Spinal cord (tissue), 10 donors: ENCODE results near the gene WWOX. TPM values are rescaled to one million over a fixed set of nuclear protein-coding genes. Genes with fewer than 3 reads are reported as not detected.
"Not testable (repeated sequence)": the region's sequence is repeated elsewhere in the genome, so short reads cannot be mapped to it uniquely, and the experiment has no call there.

ENCODE experiments used
- DNase-seq, 6 donors: peaks; one replicate each; pipeline versions ENCODE4 v3.0.0 to v3.0.0-alpha.2; 2013 to 2015; ENCODE audit warnings: low spot score in 6 of 6, low read depth in 4 of 6
- H3K27ac ChIP-seq: one replicate; pipeline ENCODE4 v1.5.1; 2013; ENCODE audit warnings: low read depth, low read length, control low read depth
- H3K27me3 ChIP-seq: one replicate; pipeline ENCODE4 v1.6.1; 2013; ENCODE audit warnings: low read length; ENCODE audit not compliant: control insufficient read depth, insufficient read depth
- H3K36me3 ChIP-seq: one replicate; pipeline ENCODE4 v1.6.1; 2013; ENCODE audit warnings: low read length; ENCODE audit not compliant: control insufficient read depth, insufficient read depth
- H3K4me1 ChIP-seq: one replicate; pipeline ENCODE4 v1.6.1; 2013; ENCODE audit warnings: low read length; ENCODE audit not compliant: control insufficient read depth, insufficient read depth
- H3K4me3 ChIP-seq: one replicate; pipeline ENCODE4 v1.5.1; 2013; ENCODE audit warnings: low read depth, low read length, control low read depth
- H3K9me3 ChIP-seq: one replicate; pipeline ENCODE4 v1.6.1; 2013; ENCODE audit warnings: low read length; ENCODE audit not compliant: control insufficient read depth, insufficient read depth
- WGBS: methylation state at CpG from one replicate; pipeline ENCODE4 v1.1.5; 2013; ENCODE audit warnings: missing lambda C conversion rate; ENCODE audit not compliant: insufficient coverage; 5-methylcytosine and 5-hydroxymethylcytosine counted together
- polyA plus RNA-seq, 2 donors: library from polyadenylated mRNA; unstranded; fragments of 120-200 nt; gene quantifications; one replicate each; pipeline ENCODE4 v1.2.1, GENCODE V29; 2013; ENCODE audit not compliant: insufficient read length in 2 of 2
- total RNA-seq, 2 donors: library from RNA; depleted of rRNA in 1 of 2; stranded (reverse); fragments of 120-200 nt in 1 of 2; fragments of >200 nt in 1 of 2; gene quantifications; one replicate each; pipeline versions ENCODE4 v1.2.3 to v1.2.4, GENCODE V29; 2013 to 2014
- donor health status: healthy.

The WWOX gene
- total and polyA plus RNA-seq, 4 donors: 27.5 to 51.5 (median 32.5) TPM

GRCh38 chr16:78591682-78592103, 492.2 kb downstream of the WWOX start:
- Histone ChIP-seq H3K27me3 (no peaks in the 10 kb centered on the region), H3K27ac (no peak overlapping the region), H3K9me3 (no peaks in the 10 kb centered on the region), H3K4me3 (no peak overlapping the region), H3K36me3 (no peaks in the 10 kb centered on the region), H3K4me1 (no peaks in the 10 kb centered on the region)
- no peak for DNase-seq
- WGBS: 96% methylated on average over 3 of the region's 5 CpGs

DNA sequence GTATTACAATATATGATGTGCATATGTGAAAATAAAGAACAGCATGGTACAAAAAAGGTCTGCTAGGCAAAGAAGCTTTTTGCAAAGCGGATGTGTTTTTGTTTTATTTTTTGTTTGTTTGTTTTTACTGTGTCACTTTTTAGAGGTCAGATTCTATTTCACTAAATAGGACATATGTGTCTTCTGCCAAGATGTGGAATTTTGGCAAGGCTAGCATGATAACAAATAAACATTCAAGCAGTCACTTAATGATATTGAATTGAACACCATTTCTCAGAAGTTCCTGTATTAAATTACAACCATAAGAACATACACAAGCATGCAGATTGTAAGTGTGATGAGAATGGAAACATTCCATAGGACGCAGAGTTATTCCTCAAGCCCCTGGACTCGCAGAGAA, 492.7 kb downstream of the WWOX start:
- Histone ChIP-seq H3K27me3 (no peaks in the 10 kb centered on the region), H3K9me3 (no peaks in the 10 kb centered on the region), H3K36me3 (no peaks in the 10 kb centered on the region), H3K27ac (no peak overlapping the region), H3K4me3 (no peak overlapping the region), H3K4me1 (no peaks in the 10 kb centered on the region)
- DNase-seq: no peak
- WGBS: 89% methylated on average over 3 of the region's 3 CpGs

GRCh38 chr16:78593352-78593751, 493.9 kb downstream of the WWOX start:
- 13% methylated on average over 1 of the region's 3 CpGs for WGBS
- Histone ChIP-seq H3K9me3 (no peaks in the 10 kb centered on the region), H3K4me1 (no peaks in the 10 kb centered on the region), H3K36me3 (no peaks in the 10 kb centered on the region), H3K27me3 (no peaks in the 10 kb centered on the region), H3K27ac (no peak overlapping the region), H3K4me3 (no peak overlapping the region)
- DNase-seq: no peak

GRCh38 chr16:78594191-78594590, 494.7 kb downstream of the WWOX start:
- no peaks in the 10 kb centered on the region for H3K27me3 ChIP-seq
- no peak overlapping the region for H3K4me3 ChIP-seq
- H3K9me3 ChIP-seq: no peaks in the 10 kb centered on the region
- peaks cover 3% of the 10 kb centered on the region for H3K4me1 ChIP-seq
- no peak overlapping the region for H3K27ac ChIP-seq
- DNase-seq: no peak
- 90% methylated on average over 2 of the region's 7 CpGs for WGBS
- H3K36me3 ChIP-seq: no peaks in the 10 kb centered on the region

DNA sequence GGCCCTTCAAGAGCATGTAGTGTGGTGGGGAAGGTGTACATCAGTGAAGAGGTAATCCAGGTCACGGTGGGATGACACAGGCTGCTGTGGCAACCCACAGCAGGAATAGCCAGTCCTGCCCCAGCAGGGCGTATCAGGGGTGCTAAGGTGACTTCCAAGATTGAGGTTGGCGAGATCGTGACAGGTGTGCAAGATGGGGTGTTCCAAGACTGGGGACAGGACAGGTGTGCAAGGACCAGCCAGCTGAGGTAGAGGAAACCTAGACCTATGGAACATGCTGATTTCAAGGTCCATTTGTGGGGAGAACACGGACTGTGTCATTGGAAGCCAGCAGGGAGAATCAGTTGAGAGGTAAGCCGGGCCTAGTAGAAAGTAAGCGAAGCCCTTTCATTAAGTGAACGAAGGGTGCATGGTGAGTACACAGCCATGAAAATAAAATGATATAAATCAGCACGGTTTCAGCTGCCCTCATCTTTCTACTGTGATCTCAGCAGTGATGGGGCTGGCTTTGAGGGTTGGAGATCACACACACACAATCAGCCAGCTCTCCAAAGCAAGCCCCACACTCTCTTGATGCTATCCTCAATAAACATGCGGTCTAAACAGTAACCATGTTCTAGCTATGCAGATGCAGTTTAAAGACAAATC, 497.0 kb downstream of the WWOX start:
- no peaks in the 10 kb centered on the region for H3K36me3 ChIP-seq
- no peak overlapping the region for H3K27ac ChIP-seq
- 97% methylated on average over 9 of the region's 10 CpGs for WGBS
- no peak overlapping the region for H3K4me3 ChIP-seq
- H3K9me3 ChIP-seq: no peaks in the 10 kb centered on the region
- no peaks in the 10 kb centered on the region for H3K27me3 ChIP-seq
- H3K4me1 ChIP-seq: peaks cover 3% of the 10 kb centered on the region
- no peak for DNase-seq

- 92% methylated on average over 9 of the region's 9 CpGs for WGBS
- no peak overlapping the region for H3K27ac ChIP-seq
- H3K4me3 ChIP-seq: no peak overlapping the region
Observed at GRCh38 chr16:78596996-78597422, 497.6 kb downstream of the WWOX start.

GRCh38 chr16:78597809-78598570, 498.5 kb downstream of the WWOX start:
- H3K9me3 ChIP-seq: no peaks in the 10 kb centered on the region
- no peak overlapping the region for H3K4me3 ChIP-seq
- DNase-seq: peak in 2 of 6 donors; percentile 35 to 37
- H3K36me3 ChIP-seq: no peaks in the 10 kb centered on the region
- WGBS: 83% methylated on average over 1 of the region's 9 CpGs
- H3K27ac ChIP-seq: no peak overlapping the region
- no peaks in the 10 kb centered on the region for H3K27me3 ChIP-seq
- peaks cover 3% of the 10 kb centered on the region for H3K4me1 ChIP-seq

More at GRCh38 chr16:78596996-78597422, 497.6 kb downstream of the WWOX start:
- no peaks in the 10 kb centered on the region for H3K9me3 ChIP-seq
- no peaks in the 10 kb centered on the region for H3K27me3 ChIP-seq
- H3K36me3 ChIP-seq: no peaks in the 10 kb centered on the region
- no peak for DNase-seq
- peaks cover 3% of the 10 kb centered on the region for H3K4me1 ChIP-seq

GRCh38 chr16:78599271-78599670, 499.8 kb downstream of the WWOX start:
- H3K4me1 ChIP-seq: peaks cover 3% of the 10 kb centered on the region
- H3K9me3 ChIP-seq: no peaks in the 10 kb centered on the region
- H3K4me3 ChIP-seq: no peak overlapping the region
- no peaks in the 10 kb centered on the region for H3K27me3 ChIP-seq
- no peak for DNase-seq
- H3K27ac ChIP-seq: no peak overlapping the region
- H3K36me3 ChIP-seq: no peaks in the 10 kb centered on the region
- 100% methylated on average over 2 of the region's 4 CpGs for WGBS

DNA sequence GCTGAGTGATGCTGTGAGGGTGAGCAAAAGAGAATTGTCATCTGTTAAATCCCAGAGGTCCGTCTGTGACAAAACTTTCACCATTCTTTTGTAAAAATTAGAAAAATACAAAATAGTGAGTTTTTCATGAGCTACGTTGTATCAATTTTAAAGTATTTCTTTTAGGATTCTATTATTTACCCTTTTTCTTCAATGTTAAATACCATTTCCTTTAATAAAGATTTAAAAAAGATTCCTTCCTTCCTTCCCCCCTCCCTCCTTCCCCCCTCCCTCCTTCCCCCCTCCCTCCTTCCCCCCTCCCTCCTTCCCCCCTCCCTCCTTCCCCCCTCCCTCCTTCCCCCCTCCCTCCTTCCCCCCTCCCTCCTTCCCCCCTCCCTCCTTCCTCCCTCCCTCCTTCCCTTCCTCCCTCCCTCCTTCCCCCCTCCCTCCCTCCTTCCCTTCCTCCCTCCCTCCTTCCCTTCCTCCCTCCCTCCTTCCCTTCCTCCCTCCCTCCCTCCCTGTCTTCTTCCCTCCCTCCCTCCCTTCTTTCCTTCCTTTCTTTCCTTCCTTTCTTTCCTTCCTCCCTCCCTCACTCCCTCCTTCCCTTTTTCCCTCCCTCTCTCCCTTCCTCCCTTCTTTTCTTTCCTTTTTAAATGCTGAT, 505.1 kb downstream of the WWOX start:
- H3K4me1 ChIP-seq, H3K27ac ChIP-seq: not testable (repeated sequence)
- no CpG with 5 or more reads among the region's 2 CpGs for WGBS

More for the DNA sequence above, 505.1 kb downstream of the WWOX start:
- H3K27me3 ChIP-seq, H3K9me3 ChIP-seq, H3K36me3 ChIP-seq, H3K4me3 ChIP-seq, DNase-seq: not testable (repeated sequence)
